Measurements from ENCODE around the gene ROR2.

GRCh38 chr9:91899219-91899563, 50.8 kb downstream of the ROR2 start:
- TF ChIP-seq CTCF (conservative IDR thresholded peaks at IDR 0.05; ENCODE audit: low read length) (no peak), EZH2phosphoT487 (IDR thresholded peaks at IDR 0.05; ENCODE audit: borderline replicate concordance) (no peak)
